HG03521 (cell line): Measurements from ENCODE around the gene WDR64.
"Not testable (repeated sequence)": the region's sequence is repeated elsewhere in the genome, so short reads cannot be mapped to it uniquely, and the experiment has no call there.

Experiments used
- ATAC-seq: cut with Tn5 transposase; IDR thresholded peaks from one replicate; pipeline ENCODE4 v1.9.1; 2021; ENCODE audit warnings: mild to moderate bottlenecking, moderate library complexity; ENCODE audit not compliant: unreplicated experiment

Gene WDR64

GRCh38 chr1:241654019-241654418 lies 1.9 kb downstream of the WDR64 start:
- ATAC-seq = no peak

GRCh38 chr1:241654641-241655040 lies 2.6 kb downstream of the WDR64 start:
- ATAC-seq = no peak

GRCh38 chr1:241658081-241658793 lies 6.2 kb downstream of the WDR64 start:
- no peak for ATAC-seq

- ATAC-seq = not testable (repeated sequence)
Measured at GRCh38 chr1:241659016-241659415, 6.9 kb downstream of the WDR64 start.

- no peak for ATAC-seq
Measured at GRCh38 chr1:241660424-241660972, 8.4 kb downstream of the WDR64 start.

- ATAC-seq = no peak
Measured at GRCh38 chr1:241666419-241666818, 14.3 kb downstream of the WDR64 start.

- no peak for ATAC-seq
Measured at GRCh38 chr1:241672301-241672700, 20.2 kb downstream of the WDR64 start.

GRCh38 chr1:241674805-241675384 lies 22.8 kb downstream of the WDR64 start:
- no peak for ATAC-seq

- ATAC-seq = no peak
Measured at GRCh38 chr1:241675983-241676382, 23.9 kb downstream of the WDR64 start.

GRCh38 chr1:241677201-241677600 lies 25.1 kb downstream of the WDR64 start:
- peak; percentile 80 for ATAC-seq

- ATAC-seq = no peak
Measured at GRCh38 chr1:241678536-241678935, 26.5 kb downstream of the WDR64 start.

- no peak for ATAC-seq
Measured at GRCh38 chr1:241679404-241679803, 27.3 kb downstream of the WDR64 start.

- no peak for ATAC-seq
Measured at GRCh38 chr1:241679961-241680360, 27.9 kb downstream of the WDR64 start.

- not testable (repeated sequence) for ATAC-seq
Measured at GRCh38 chr1:241681861-241682448, 29.9 kb downstream of the WDR64 start.

GRCh38 chr1:241682921-241683320 lies 30.8 kb downstream of the WDR64 start:
- ATAC-seq = no peak

GRCh38 chr1:241684108-241684507 lies 32.0 kb downstream of the WDR64 start:
- no peak for ATAC-seq

- ATAC-seq = no peak
Measured at GRCh38 chr1:241688940-241689368, 36.9 kb downstream of the WDR64 start.

- no peak for ATAC-seq
Measured at GRCh38 chr1:241695246-241696171, 43.4 kb downstream of the WDR64 start.

GRCh38 chr1:241696172-241696814 lies 44.2 kb downstream of the WDR64 start:
- no peak for ATAC-seq
